ENCODE results near the gene TGFBR3. TPM values are rescaled to one million over a fixed set of nuclear protein-coding genes. Genes with fewer than 3 reads are reported as not detected.

The TGFBR3 gene
- total RNA-seq, 4 donors from 2014 or later, result 116 to 306 (median 171) TPM

DNA sequence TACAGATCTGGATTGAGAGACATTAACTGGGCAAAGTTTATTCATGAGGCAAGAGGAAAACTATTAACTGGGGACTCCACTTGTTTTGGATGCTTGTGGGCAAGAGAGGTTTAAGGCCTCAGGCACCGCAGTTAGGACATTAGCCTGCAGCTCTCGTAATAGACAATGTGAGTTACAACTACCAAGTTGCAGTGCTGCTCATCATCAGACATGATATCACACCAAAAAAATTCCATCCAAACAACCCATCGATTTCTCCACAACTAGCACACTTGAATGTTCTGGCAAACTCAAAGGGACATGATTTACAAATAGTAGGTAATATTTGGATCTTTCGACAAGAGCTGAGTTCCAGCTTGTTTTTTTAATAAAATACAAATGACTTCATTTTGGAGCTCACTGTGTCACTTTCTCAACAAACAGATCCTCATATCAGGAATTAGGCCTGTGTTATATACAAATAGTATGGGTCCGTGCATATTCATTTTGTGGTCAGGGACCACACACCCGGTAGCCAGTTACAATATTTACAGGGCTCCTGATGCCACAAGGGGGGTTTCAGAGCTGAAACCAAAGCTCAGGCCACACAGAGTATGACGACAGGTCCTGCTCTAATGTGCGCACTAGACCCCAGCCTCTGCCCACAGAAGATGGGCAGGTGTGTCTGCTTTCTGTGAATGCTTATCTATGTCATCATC is 128.0 kb downstream of the TGFBR3 start:
- H3K27ac ChIP-seq, result peak overlapping the region; percentile 45 to 84 (median 66)
- DNase-seq (ENCODE audit: low spot score in 2 of 2), result no peak

GRCh38 chr1:91755702-91756287 is 130.2 kb downstream of the TGFBR3 start:
- Histone ChIP-seq H3K27ac (peak overlapping the region in 3 of 4 donors; percentile 17 to 84 (median 71)), H3K36me3 (no peaks in the 10 kb centered on the region), H3K27me3 (no peaks in the 10 kb centered on the region), H3K4me1 (peaks cover 0 to 93% (median 44%) of the 10 kb centered on the region in 4 donors), H3K9me3 (no peaks in the 10 kb centered on the region), H3K4me3 (no peak overlapping the region)
- 67 to 70% methylated on average over 6 of the region's 6 CpGs for WGBS, 2 donors
- TF ChIP-seq CTCF (IDR thresholded peaks at IDR 0.05), result no peak
- no peak for TF ChIP-seq POLR2A (IDR thresholded peaks at IDR 0.05)
- no peak for TF ChIP-seq EP300 (IDR thresholded peaks at IDR 0.05)
- no peak for DNase-seq (ENCODE audit: low spot score in 2 of 2)

More for the DNA sequence above, 128.0 kb downstream of the TGFBR3 start:
- no peaks in the 10 kb centered on the region for H3K27me3 ChIP-seq
- WGBS, 2 donors, result 55 to 62% methylated on average over 8 of the region's 8 CpGs
- no peak overlapping the region for H3K4me3 ChIP-seq
- no peaks in the 10 kb centered on the region for H3K9me3 ChIP-seq
- no peaks in the 10 kb centered on the region for H3K36me3 ChIP-seq
- peaks cover 0 to 92% (median 40%) of the 10 kb centered on the region in 4 donors for H3K4me1 ChIP-seq
- no peak for TF ChIP-seq CTCF (IDR thresholded peaks at IDR 0.05)
- TF ChIP-seq EP300 (IDR thresholded peaks at IDR 0.05), result peak in 1 of 2 donors; percentile 87

- no peaks in the 10 kb centered on the region for H3K9me3 ChIP-seq
- TF ChIP-seq EP300 (IDR thresholded peaks at IDR 0.05) (peak in 1 of 2 donors; percentile 98), POLR2A (IDR thresholded peaks at IDR 0.05) (no peak), CTCF (IDR thresholded peaks at IDR 0.05) (peak in 1 of 5 experiments; percentile 33)
- DNase-seq (ENCODE audit: low spot score in 2 of 2), result peak; percentile 59 to 78
- H3K4me1 ChIP-seq, result peaks cover 4 to 93% (median 45%) of the 10 kb centered on the region in 4 donors
- no peaks in the 10 kb centered on the region for H3K36me3 ChIP-seq
- H3K4me3 ChIP-seq, result no peak overlapping the region
- WGBS, 2 donors, result 53% methylated on average over 12 of the region's 12 CpGs
- H3K27me3 ChIP-seq, result no peaks in the 10 kb centered on the region
- H3K27ac ChIP-seq, result peak overlapping the region; percentile 17 to 84 (median 64)
These were observed 131.0 kb downstream of the TGFBR3 start for GRCh38 chr1:91754816-91755580.

GRCh38 chr1:91754348-91754747 is 131.6 kb downstream of the TGFBR3 start:
- no peak for TF ChIP-seq EP300 (IDR thresholded peaks at IDR 0.05)
- no peak for TF ChIP-seq POLR2A (IDR thresholded peaks at IDR 0.05)
- TF ChIP-seq CTCF (IDR thresholded peaks at IDR 0.05), result no peak
- Histone ChIP-seq H3K4me3 (no peak overlapping the region), H3K9me3 (no peaks in the 10 kb centered on the region), H3K36me3 (no peaks in the 10 kb centered on the region), H3K27ac (peak overlapping the region; percentile 4 to 84 (median 64)), H3K4me1 (peaks cover 7 to 93% (median 49%) of the 10 kb centered on the region in 4 donors), H3K27me3 (no peaks in the 10 kb centered on the region)
- WGBS, 2 donors, result 54 to 56% methylated on average over 3 of the region's 3 CpGs
- DNase-seq (ENCODE audit: low spot score in 2 of 2), result no peak
